Measurements from ENCODE around the gene TRIM27.

TRIM27 gene

GRCh38 chr6:28903686-28904085 is 20.1 kb downstream of the TRIM27 start:
- peak; percentile 60 for DNase-seq (ENCODE audit: low read depth)
- H3K4me3 ChIP-seq (ENCODE audit: control insufficient read depth, low read depth, low read length): no peak overlapping the region
- TF ChIP-seq CTCF (conservative IDR thresholded peaks at IDR 0.05; ENCODE audit: control insufficient read depth, insufficient read depth, low read depth, low read length): no peak

GRCh38 chr6:28901831-28902230 is 22.0 kb downstream of the TRIM27 start:
- H3K4me3 ChIP-seq (ENCODE audit: control insufficient read depth, low read depth, low read length): no peak overlapping the region
- DNase-seq (ENCODE audit: low read depth): peak; percentile 39
- no peak for TF ChIP-seq CTCF (conservative IDR thresholded peaks at IDR 0.05; ENCODE audit: control insufficient read depth, insufficient read depth, low read depth, low read length)

- no peak overlapping the region for H3K4me3 ChIP-seq (ENCODE audit: control insufficient read depth, low read depth, low read length)
- no peak for TF ChIP-seq CTCF (conservative IDR thresholded peaks at IDR 0.05; ENCODE audit: control insufficient read depth, insufficient read depth, low read depth, low read length)
- DNase-seq (ENCODE audit: low read depth): no peak
These were observed 23.1 kb downstream of the TRIM27 start for GRCh38 chr6:28900577-28901256.

- no peak for DNase-seq (ENCODE audit: low read depth)
- TF ChIP-seq CTCF (conservative IDR thresholded peaks at IDR 0.05; ENCODE audit: control insufficient read depth, insufficient read depth, low read depth, low read length): no peak
- no peak overlapping the region for H3K4me3 ChIP-seq (ENCODE audit: control insufficient read depth, low read depth, low read length)
These were observed 25.1 kb downstream of the TRIM27 start for GRCh38 chr6:28898710-28898965.

GRCh38 chr6:28897369-28897745 is 26.4 kb downstream of the TRIM27 start:
- no peak for TF ChIP-seq CTCF (conservative IDR thresholded peaks at IDR 0.05; ENCODE audit: control insufficient read depth, insufficient read depth, low read depth, low read length)
- H3K4me3 ChIP-seq (ENCODE audit: control insufficient read depth, low read depth, low read length): peak overlapping the region; percentile 75
- DNase-seq (ENCODE audit: low read depth): no peak

- DNase-seq (ENCODE audit: low read depth): peak; percentile 54
- TF ChIP-seq CTCF (conservative IDR thresholded peaks at IDR 0.05; ENCODE audit: control insufficient read depth, insufficient read depth, low read depth, low read length): peak; percentile 28
These were observed 27.0 kb downstream of the TRIM27 start for GRCh38 chr6:28896505-28897368.

More at GRCh38 chr6:28896505-28897368, 27.0 kb downstream of the TRIM27 start:
- H3K4me3 ChIP-seq (ENCODE audit: control insufficient read depth, low read depth, low read length): peak overlapping the region; percentile 75
